GM18511 (cell line): ENCODE results near the gene UCHL1.
"Not testable (repeated sequence)": the region's sequence is repeated elsewhere in the genome, so short reads cannot be mapped to it uniquely, and the experiment has no call there.

ENCODE experiments used
- ATAC-seq: cut with Tn5 transposase; IDR thresholded peaks from one replicate; pipeline ENCODE4 v1.9.1; 2021; ENCODE audit warnings: mild to moderate bottlenecking, moderate library complexity; ENCODE audit not compliant: unreplicated experiment

Gene UCHL1

GRCh38 chr4:41287852-41288251 is 31.1 kb downstream of the UCHL1 start:
- ATAC-seq: no peak

GRCh38 chr4:41288254-41288653 is 31.5 kb downstream of the UCHL1 start:
- no peak for ATAC-seq

- no peak for ATAC-seq
These were observed 33.8 kb downstream of the UCHL1 start for GRCh38 chr4:41290479-41290878.

GRCh38 chr4:41294445-41295062 is 37.8 kb downstream of the UCHL1 start:
- no peak for ATAC-seq

- no peak for ATAC-seq
These were observed 40.3 kb downstream of the UCHL1 start for GRCh38 chr4:41296995-41297394.

- no peak for ATAC-seq
These were observed 41.1 kb downstream of the UCHL1 start for GRCh38 chr4:41297832-41298231.

GRCh38 chr4:41299486-41299885 is 42.8 kb downstream of the UCHL1 start:
- no peak for ATAC-seq

GRCh38 chr4:41301137-41301536 is 44.4 kb downstream of the UCHL1 start:
- ATAC-seq: no peak

GRCh38 chr4:41303372-41304118 is 46.8 kb downstream of the UCHL1 start:
- no peak for ATAC-seq

GRCh38 chr4:41304221-41304620 is 47.5 kb downstream of the UCHL1 start:
- ATAC-seq: no peak

- ATAC-seq: no peak
These were observed 48.7 kb downstream of the UCHL1 start for GRCh38 chr4:41305476-41305875.

GRCh38 chr4:41307638-41308037 is 50.9 kb downstream of the UCHL1 start:
- ATAC-seq: no peak

- no peak for ATAC-seq
These were observed 51.7 kb downstream of the UCHL1 start for GRCh38 chr4:41308398-41308797.

GRCh38 chr4:41315426-41315825 is 58.7 kb downstream of the UCHL1 start:
- ATAC-seq: not testable (repeated sequence)

GRCh38 chr4:41315862-41316261 is 59.1 kb downstream of the UCHL1 start:
- ATAC-seq: no peak
